Measurements from ENCODE around the gene ITIH3.

The ITIH3 gene

DNA sequence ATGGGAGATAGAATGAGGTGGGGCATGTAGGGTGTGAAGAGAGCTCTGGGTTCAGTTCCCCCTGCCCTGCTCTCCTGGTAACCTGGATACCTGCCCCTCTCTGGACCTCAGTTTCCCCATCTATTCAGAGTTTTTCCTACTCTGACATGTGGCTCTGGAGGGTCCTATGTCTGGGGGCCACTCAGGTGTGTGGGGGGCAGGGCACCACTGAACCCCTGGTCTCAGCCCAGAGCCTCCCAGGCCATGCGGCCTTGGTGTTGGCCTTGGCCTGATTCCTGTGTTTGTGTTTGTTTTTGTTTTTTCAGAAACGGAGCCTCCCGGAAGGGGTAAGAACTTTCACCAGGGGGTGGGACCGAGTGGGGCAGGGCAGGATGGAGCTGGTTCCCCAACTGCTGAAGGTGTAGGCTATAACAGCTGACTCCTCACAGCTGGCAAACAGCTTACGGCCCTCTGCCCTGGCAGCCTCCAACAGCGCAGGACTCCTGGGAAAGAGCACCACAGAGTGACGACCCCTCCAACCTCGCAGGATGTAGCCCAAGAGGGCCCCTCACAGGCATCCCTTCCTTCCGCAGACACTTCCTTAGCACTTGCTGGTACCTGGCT, 803 bp downstream of the ITIH3 start:
- no peak for DNase-seq

- no peak for DNase-seq
Measured at GRCh38 chr3:52796411-52796810, 1.8 kb downstream of the ITIH3 start.

DNA sequence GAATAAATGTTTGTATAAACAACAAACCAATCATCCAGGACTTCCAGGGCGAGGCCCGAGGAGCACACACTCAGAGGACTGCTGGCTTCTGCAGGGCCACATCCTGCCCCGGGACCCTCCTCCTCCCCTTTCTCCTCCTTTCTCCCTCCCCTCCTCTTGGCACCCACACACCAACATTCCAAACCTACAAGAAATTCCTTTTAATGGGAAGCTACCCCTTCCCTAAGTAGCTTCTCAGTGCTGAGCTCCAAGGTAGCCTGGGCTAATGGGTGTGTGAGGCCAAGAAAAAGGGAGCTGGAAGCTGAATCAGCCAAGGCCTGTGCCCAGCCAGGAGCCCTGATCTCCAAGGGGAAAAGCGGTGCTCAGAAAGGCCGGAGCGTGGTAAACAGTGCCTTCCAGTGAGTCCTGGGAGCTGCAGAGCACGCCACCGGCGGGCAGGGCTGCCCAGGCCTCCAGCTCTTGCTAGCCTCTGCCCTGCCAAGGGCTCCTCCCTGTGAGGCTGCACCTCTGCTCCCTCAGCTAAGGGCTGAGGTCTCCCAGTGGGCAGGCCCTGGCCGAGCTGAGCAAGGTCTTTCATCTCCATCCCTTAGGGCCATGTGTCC, 3.9 kb downstream of the ITIH3 start:
- no peak for DNase-seq

DNA sequence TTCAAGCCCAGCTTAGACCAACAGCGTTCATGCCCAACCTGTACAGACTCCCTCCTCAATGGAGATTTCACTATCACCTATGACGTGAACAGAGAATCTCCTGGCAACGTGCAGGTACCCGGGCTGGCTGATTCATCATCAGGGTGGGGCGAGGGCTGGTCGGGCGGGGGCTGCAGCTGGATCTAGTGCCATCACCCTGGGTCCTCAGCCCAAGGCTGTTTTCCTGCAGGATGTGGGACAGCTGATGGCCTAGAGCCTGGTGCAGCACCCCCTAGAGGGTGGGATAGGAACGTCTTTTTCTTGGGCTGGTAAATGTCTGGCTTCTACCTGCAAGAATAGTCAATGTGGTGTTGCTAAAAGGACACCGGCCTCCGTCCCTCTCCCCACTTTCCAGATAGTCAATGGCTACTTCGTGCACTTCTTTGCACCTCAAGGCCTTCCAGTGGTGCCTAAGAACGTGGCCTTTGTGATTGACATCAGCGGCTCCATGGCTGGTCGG, 4.4 kb downstream of the ITIH3 start:
- DNase-seq = peak; percentile 13 to 54

GRCh38 chr3:52800079-52800478, 5.5 kb downstream of the ITIH3 start:
- DNase-seq = no peak

- no peak for DNase-seq
Measured at GRCh38 chr3:52801839-52802238, 7.2 kb downstream of the ITIH3 start.

- DNase-seq = no peak
Measured at GRCh38 chr3:52805270-52806039, 10.9 kb downstream of the ITIH3 start.

DNA sequence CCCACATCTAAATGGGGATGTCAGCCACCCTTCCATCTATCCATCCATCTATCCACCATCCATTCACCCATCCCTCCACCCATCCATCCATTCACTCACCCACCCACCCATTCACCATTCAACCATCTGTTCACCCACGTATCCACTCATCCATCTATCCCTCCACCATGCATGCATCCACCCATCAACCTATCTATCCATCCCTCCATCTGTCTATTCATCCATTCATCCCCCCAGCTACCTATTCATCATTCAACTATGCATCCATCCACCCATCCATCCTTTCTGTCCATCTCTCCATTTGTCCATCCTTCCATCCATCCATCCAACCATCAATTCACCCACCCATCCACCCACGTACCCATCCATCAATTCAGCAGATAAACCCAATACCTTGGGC, 14.6 kb downstream of the ITIH3 start:
- DNase-seq = no peak

DNA sequence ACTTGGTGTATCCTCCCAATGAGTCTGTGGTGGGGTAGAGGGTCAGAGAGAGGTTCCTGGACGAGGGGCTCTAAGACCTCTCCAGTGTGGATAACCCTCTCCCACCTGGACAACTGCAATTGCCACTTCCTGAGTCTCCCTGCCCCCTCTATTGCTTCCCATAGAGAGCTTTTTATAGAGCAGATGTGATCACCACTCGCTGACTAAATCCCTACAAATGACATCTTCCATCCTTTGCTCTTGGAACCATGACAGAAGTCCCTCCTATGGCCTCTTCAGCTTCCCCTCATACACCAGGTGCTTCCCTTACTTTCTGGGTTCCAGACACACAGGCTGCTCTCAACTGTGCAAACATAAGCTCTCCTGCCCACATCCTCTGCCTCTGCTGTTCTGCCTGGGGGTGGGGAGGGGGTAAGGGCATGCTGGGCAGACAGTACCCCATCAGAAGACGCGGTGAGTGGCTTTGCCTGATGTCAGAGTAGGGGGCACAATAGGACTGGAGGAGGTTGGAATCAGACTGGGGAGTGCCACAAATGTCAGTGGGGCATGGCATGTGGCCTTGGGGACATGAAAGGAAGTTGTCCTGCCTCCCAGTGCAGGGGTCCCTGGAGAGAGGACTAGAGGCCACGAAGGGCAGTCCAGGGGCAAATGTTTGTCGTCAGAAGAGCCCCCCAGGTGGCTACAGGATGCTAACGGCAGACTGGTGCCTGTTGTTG, 15.2 kb downstream of the ITIH3 start:
- DNase-seq = no peak

GRCh38 chr3:52810923-52811322, 16.3 kb downstream of the ITIH3 start:
- no peak for DNase-seq

- DNase-seq = no peak
Measured at GRCh38 chr3:52811452-52812011, 16.9 kb downstream of the ITIH3 start.

DNA sequence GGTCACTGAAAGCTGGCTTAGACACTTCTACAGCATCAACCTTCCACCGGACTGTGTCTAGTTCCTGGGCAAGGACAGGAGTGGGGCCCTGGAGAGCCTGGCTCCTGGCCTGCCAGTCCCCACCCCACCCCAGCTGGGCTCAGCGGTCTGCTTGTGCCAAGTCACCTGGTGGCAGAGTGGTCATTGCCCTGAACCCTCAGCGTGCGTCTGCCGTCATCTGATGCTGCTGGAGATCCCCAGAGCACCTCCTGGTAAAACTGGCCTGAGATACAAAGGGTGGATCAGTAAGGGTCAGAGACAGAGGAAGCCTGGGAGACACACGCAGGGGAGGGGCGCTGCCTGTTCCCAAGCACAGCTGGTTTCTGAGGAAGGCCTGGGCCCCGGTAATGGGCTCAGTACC, 19.2 kb downstream of the ITIH3 start:
- DNase-seq = no peak

DNA sequence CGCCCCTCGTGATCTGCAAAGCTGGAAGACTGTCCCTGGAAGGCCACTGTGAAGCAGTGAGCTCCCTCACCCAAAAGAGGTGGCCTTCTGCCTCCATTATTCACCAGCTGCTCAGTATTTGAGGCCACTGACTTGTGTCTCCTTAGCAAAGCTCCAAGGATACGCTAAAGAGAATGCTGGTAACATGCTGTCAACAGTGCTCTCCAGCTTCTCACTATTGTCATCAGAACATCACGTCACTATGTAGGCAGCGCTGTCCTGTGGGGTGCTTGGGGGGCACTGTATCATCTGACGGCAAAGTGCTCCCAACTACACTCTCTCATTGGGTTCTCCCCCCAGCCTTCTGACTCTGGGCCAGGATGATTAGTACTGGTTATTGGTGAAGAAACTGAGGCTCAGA, 21.6 kb downstream of the ITIH3 start:
- DNase-seq = no peak

DNA sequence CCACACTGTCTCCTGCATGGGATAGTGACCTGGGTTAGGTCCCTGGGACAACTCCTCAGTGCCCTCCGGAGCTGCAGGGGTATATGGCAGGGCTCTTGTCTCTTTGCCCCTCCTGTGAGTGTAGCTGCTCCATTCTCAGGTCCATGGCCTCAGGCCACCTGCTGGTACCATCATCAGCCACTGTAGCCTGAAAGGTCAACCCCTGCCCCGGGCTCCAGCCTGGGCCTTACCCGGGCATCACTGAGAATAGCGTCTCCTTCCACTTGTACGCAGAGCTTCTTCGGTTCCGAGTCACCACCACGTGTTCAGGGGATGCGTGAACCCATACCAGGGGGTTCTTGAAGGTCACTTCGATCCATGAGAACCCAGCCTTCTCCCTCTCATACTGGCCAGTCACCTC, 22.1 kb downstream of the ITIH3 start:
- DNase-seq = no peak

- DNase-seq = no peak
Measured at GRCh38 chr3:52817221-52817620, 22.6 kb downstream of the ITIH3 start.

DNA sequence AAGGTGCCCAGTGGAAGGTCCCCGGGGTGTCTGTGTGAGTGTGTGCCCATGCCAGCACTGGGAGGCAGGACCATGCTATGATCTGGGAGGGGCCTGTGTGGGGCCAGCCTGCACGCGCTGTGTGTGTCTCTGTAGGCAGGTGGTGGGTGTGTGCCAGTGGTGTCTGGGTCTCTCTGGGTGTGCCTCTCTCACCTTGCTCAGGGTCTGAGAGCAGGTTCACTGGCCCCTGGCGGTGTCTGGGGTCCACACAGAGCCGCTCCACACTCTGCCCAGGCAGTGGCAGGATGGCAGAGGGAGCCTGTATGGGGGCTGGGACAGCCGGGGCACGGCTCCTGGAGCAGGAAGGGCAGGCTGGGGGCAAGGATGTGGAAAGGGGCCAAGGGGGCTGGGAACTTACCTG, 23.3 kb downstream of the ITIH3 start:
- no peak for DNase-seq

GRCh38 chr3:52819936-52820335, 25.3 kb downstream of the ITIH3 start:
- DNase-seq = no peak

DNA sequence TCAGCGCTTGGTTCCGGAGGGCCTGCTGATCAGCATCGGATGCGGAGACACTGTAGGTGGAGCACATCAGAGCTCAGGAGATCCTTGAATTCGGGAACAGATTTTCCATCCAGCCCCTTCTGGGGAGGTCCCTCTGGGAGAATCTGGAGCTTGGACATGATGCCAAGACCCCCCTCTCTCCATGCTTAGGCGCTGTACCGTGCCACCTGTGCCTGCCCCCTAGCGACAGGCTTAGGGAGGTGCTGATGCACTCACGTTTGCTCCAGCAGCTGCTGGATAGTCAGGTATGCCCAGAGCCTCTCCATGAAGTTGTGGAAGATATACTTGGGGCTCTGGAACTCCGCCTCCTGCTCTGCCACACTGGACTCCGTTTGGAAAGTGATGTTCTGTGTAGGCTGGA, 26.1 kb downstream of the ITIH3 start:
- DNase-seq = no peak

DNA sequence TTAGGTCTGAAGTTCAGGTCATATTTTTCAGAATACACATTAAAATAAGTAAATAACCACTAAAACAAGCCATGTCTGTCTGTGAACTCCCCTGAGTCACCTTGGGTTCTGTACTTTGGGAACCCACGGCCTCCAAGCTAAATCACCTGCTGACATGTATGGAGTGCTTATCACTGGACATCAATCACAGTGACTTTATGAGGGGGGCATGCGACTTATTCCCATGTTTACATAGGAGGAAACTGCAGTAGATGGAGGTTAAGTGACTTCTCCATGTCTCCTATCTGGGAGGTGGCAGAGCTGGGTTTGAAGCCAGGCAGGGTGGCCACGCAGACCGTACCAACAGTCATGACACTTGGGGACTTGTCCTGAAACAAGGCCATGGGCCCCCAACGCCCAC, 27.8 kb downstream of the ITIH3 start:
- DNase-seq = no peak

GRCh38 chr3:52824037-52824436, 29.4 kb downstream of the ITIH3 start:
- no peak for DNase-seq

DNA sequence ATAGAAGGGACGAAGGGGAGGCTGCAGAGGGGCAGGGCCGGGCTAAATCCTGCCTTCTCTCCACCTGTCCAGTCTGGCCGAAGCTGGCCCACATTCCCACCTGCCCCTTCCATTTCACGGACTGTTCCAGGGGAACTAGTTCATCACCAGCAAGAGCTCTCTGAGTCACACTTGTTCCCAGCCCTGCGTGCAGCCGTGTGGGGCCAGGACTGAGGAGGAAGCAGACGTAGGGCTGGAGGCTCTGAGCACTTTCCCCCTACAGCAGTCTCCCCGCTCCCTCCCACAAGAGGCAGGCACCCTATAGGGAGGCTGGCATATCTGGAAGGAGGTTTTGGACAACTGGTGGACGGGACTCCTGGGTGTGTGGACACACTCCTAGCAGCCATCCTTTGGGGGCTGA, 32.8 kb downstream of the ITIH3 start:
- no peak for DNase-seq

DNA sequence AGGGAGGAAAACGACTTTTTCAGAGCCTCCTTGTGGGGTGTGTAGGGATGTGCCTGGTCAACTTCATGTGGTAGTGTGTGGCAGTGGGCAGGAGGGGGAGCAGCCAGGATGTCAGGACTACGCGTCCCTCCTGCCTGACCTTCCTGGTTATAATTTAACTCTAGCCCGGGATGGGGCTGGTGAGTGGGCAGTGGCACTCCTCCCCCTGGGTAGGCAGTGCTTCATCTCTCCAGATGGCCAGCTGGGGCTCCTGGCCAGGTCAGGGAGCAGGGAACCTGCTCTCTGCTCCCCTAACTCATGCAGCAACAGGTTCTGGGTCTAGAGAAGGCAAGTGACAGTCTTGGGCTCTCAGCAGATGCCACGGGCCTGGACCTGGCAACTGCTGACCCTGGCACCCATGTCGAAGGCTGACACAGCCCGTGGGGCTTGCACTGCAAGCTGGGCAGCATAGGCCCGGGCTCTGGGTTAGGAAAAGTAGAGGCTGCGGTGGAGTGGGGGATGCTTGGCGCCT, 33.3 kb downstream of the ITIH3 start:
- no peak for DNase-seq

DNA sequence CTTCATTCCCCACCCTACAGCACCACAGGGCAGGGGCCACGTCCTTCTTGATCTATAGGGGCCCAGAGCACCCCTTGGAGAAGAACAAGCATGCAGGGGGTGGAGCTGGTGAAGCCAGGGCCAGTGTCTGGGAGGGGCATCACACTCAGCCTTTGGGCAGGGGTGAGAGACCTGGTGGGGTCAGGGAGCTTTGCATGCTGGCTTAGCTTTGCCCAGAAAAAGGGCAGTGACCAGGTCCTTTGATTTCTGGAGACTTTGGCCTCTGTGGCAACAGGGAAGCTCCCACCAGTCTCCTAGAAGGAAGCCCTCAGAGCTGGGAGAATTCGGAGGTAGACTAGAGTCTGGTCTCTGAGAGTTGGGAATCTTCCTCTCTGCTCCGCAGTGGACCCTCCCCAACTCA, 34.9 kb downstream of the ITIH3 start:
- no peak for DNase-seq

All from AML-193 (cell line).